BJ (cell line): Measurements from ENCODE around the gene IGSF8. TPM values are rescaled to one million over a fixed set of nuclear protein-coding genes. Genes with fewer than 3 reads are reported as not detected.

Experiments
- CTCF ChIA-PET: fragments of 350-600 bp; formaldehyde crosslinking; extraction: SDS; loops from one replicate; lab custom pipeline; 2021; ENCODE audit warnings: antibody characterized with exemption, inconsistent platforms; lab: Yijun Ruan, JAX
- POLR2A ChIA-PET: fragments of 300-600 bp; sonication (Branson Sonifier 250); formaldehyde crosslinking; extraction: SDS; loops from one replicate; lab custom pipeline; 2021; ENCODE audit warnings: antibody characterized with exemption; lab: Charles Lee
- DNase-seq: peaks from one replicate; pipeline ENCODE4 v3.0.0-alpha.2; 2011; ENCODE audit warnings: low read depth
- H3K27me3 ChIP-seq: 2 replicates; pipeline ENCODE4 v1.6.0; 2011; ENCODE audit warnings: low read length; ENCODE audit not compliant: control insufficient read depth, insufficient read depth
- H3K36me3 ChIP-seq: 2 replicates; pipeline ENCODE4 v1.5.1; 2011; ENCODE audit warnings: low read length; ENCODE audit not compliant: control insufficient read depth, insufficient read depth
- H3K4me3 ChIP-seq: 2 replicates; pipeline ENCODE4 v1.5.1; 2011; ENCODE audit warnings: low read depth, mild to moderate bottlenecking, control low read depth, low read length
- CTCF ChIP-seq: IDR thresholded peaks from 2 replicates; pipeline ENCODE4 v1.5.1; 2011; ENCODE audit warnings: low read depth, mild to moderate bottlenecking, control low read depth, inconsistent platforms, low read length, moderate library complexity; ENCODE audit not compliant: insufficient read depth
- polyA plus RNA-seq: library from polyadenylated mRNA; depleted of rRNA; stranded (reverse); fragments of >200 nt; gene quantifications from 2 replicates; pipeline ENCODE4 v1.2.3, GENCODE V29; 2011

Gene IGSF8
- polyA plus RNA-seq, 1 experiment = 29.7 TPM

- no peaks in the 10 kb centered on the region for H3K36me3 ChIP-seq
- CTCF ChIA-PET = interaction anchor here (0.6 to 4.3 kb wide), 10 partner anchors 10 to 898 kb away, joined by 3 to 46 read pairs (median 6); no protein-coding TSS in a partner anchor
- TF ChIP-seq CTCF = no peak
- POLR2A ChIA-PET = interaction anchor here (0.6 kb wide), 1 partner anchor 16 kb away, joined by 7 read pairs; the partner anchor contains the start of gene KCNJ9
- no peak for DNase-seq
- H3K27me3 ChIP-seq = no peaks in the 10 kb centered on the region
- H3K4me3 ChIP-seq = peak overlapping the region; percentile 65
These were observed 1.1 kb downstream of the IGSF8 start for GRCh38 chr1:160097151-160097910.

GRCh38 chr1:160096274-160097116 lies 1.9 kb downstream of the IGSF8 start:
- ChIA-PET CTCF (interaction anchor here (0.6 to 4.3 kb wide), 10 partner anchors 9 to 899 kb away, joined by 3 to 46 read pairs (median 3); no protein-coding TSS in a partner anchor), POLR2A (interaction anchor here (0.6 kb wide), 1 partner anchor 15 kb away, joined by 7 read pairs; the partner anchor contains the start of gene KCNJ9)
- H3K27me3 ChIP-seq = no peaks in the 10 kb centered on the region
- DNase-seq = peak; percentile 24
- TF ChIP-seq CTCF = no peak
- H3K36me3 ChIP-seq = peaks cover 3% of the 10 kb centered on the region
- no peak overlapping the region for H3K4me3 ChIP-seq

- peaks cover 3% of the 10 kb centered on the region for H3K36me3 ChIP-seq
- no peak for DNase-seq
- TF ChIP-seq CTCF = no peak
- no peaks in the 10 kb centered on the region for H3K27me3 ChIP-seq
- POLR2A ChIA-PET = no interaction called here
- CTCF ChIA-PET = interaction anchor here (0.9 to 4.3 kb wide), 5 partner anchors 8 to 156 kb away, joined by 3 to 46 read pairs (median 3); no protein-coding TSS in a partner anchor
- no peak overlapping the region for H3K4me3 ChIP-seq
These were observed 2.9 kb downstream of the IGSF8 start for GRCh38 chr1:160095382-160096105.

GRCh38 chr1:160094806-160095205 lies 3.6 kb downstream of the IGSF8 start:
- no peak for TF ChIP-seq CTCF
- CTCF ChIA-PET = interaction anchor here (1.6 to 4.3 kb wide), 3 partner anchors 8 to 49 kb away, joined by 3 to 46 read pairs (median 9); no protein-coding TSS in a partner anchor

More at GRCh38 chr1:160094806-160095205, 3.6 kb downstream of the IGSF8 start:
- peaks cover 3% of the 10 kb centered on the region for H3K36me3 ChIP-seq
- POLR2A ChIA-PET = no interaction called here
- no peak overlapping the region for H3K4me3 ChIP-seq
- H3K27me3 ChIP-seq = no peaks in the 10 kb centered on the region
- no peak for DNase-seq
